Endothelial cell of umbilical vein (primary cell): ENCODE results near the gene RBM45. TPM values are rescaled to one million over a fixed set of nuclear protein-coding genes. Genes with fewer than 3 reads are reported as not detected.

Experiments
- BruUV-seq: library from RNA; stranded (reverse); fragments of 400-500 nt; replicated peaks from 2 replicates; lab custom pipeline; 2021; lab: Mats Ljungman, UMichigan
- CTCF ChIA-PET: fragments of 300-600, 350-600 bp; sonication (Branson Sonifier 250); formaldehyde crosslinking; loops from one replicate; lab custom pipeline; 2021; ENCODE audit warnings: antibody characterized with exemption, inconsistent platforms; lab: Charles Lee
- POLR2A ChIA-PET: fragments of 300-600, 350-600 bp; sonication (Branson Sonifier 250); formaldehyde crosslinking; loops from one replicate; lab custom pipeline; 2021; ENCODE audit warnings: antibody characterized with exemption, inconsistent platforms; lab: Charles Lee
- DNase-seq: peaks from one replicate; pipeline ENCODE4 v3.0.0-alpha.2; 2011; ENCODE audit warnings: low read depth, low spot score
- FAIRE-seq: peaks from 2 replicates; lab custom pipeline; 2011; peaks lifted over from hg19 to GRCh38; lab: Jason Lieb, UNC
- H2AFZ ChIP-seq: 2 replicates; pipeline ENCODE4 v1.6.0; 2012; ENCODE audit warnings: low read depth, low read length, control low read depth, inconsistent platforms
- H3K27ac ChIP-seq: 2 replicates; pipeline ENCODE4 v1.5.1; 2011; ENCODE audit warnings: low read depth, mild to moderate bottlenecking, control low read depth, low read length, moderate library complexity; ENCODE audit not compliant: insufficient read depth
- H3K27me3 ChIP-seq, 2 experiments: 2 replicates each; pipeline versions ENCODE4 v1.6.0 to v1.6.1; 2011; ENCODE audit warnings: low read length in 2 of 2, mixed read lengths in 1 of 2; ENCODE audit not compliant: control insufficient read depth in 2 of 2, insufficient read depth in 2 of 2
- H3K36me3 ChIP-seq, 2 experiments: 2 replicates in 1 of 2; 3 replicates in 1 of 2; pipeline ENCODE4 v1.5.1; 2011; ENCODE audit warnings: low read length in 2 of 2, mild to moderate bottlenecking in 1 of 2, moderate library complexity in 1 of 2; ENCODE audit not compliant: control insufficient read depth in 2 of 2, insufficient read depth in 2 of 2; ENCODE audit errors: extremely low read depth in 1 of 2
- H3K4me1 ChIP-seq: 3 replicates; pipeline ENCODE4 v1.5.1; 2011; ENCODE audit warnings: mild to moderate bottlenecking, low read length; ENCODE audit not compliant: control insufficient read depth, insufficient read depth; ENCODE audit errors: extremely low read depth
- H3K4me2 ChIP-seq: 2 replicates; pipeline ENCODE4 v1.6.1; 2011; ENCODE audit warnings: low read length, control low read depth, mixed read lengths; ENCODE audit not compliant: insufficient read depth
- H3K4me3 ChIP-seq, 3 experiments: fragments of 200-600 bp in 1 of 3; sonication (generic), shearing (Covaris generic) in 1 of 3; replicated peaks in 1 of 3; 2 replicates each; pipeline ENCODE4 v1.5.1; 2011 to 2016; ENCODE audit warnings: control low read depth in 3 of 3, low read length in 3 of 3, mild to moderate bottlenecking in 2 of 3, inconsistent platforms in 1 of 3, low read depth in 1 of 3, moderate library complexity in 1 of 3; ENCODE audit not compliant: insufficient read depth in 1 of 3
- H3K79me2 ChIP-seq: 2 replicates; pipeline ENCODE4 v1.6.0; 2012; ENCODE audit warnings: low read length, inconsistent platforms; ENCODE audit not compliant: control insufficient read depth, insufficient read depth
- H3K9ac ChIP-seq: replicated peaks from 2 replicates; pipeline ENCODE3; 2011; ENCODE audit warnings: low read length, control low read depth; ENCODE audit not compliant: insufficient read depth; ENCODE audit errors: extremely low read depth
- H3K9me1 ChIP-seq: replicated peaks from 3 replicates; pipeline ENCODE4 v1.6.0; 2011; ENCODE audit warnings: mild to moderate bottlenecking, low read length; ENCODE audit not compliant: control insufficient read depth, insufficient read depth; ENCODE audit errors: extremely low read depth
- H3K9me3 ChIP-seq: replicated peaks from 2 replicates; pipeline ENCODE4 v1.5.1; 2012; ENCODE audit warnings: low read length, inconsistent platforms; ENCODE audit not compliant: control insufficient read depth, insufficient read depth
- H4K20me1 ChIP-seq: replicated peaks from 2 replicates; pipeline ENCODE3; 2011; ENCODE audit warnings: mild to moderate bottlenecking, low read length; ENCODE audit not compliant: control insufficient read depth, insufficient read depth; ENCODE audit errors: extremely low read depth
- EZH2 ChIP-seq: IDR thresholded peaks from 2 replicates; pipeline ENCODE4 v1.6.1; 2012; ENCODE audit warnings: borderline replicate concordance, low read depth, mild to moderate bottlenecking, moderate library complexity, low read length, inconsistent platforms; ENCODE audit not compliant: severe bottlenecking
- FOS ChIP-seq: IDR thresholded peaks from 2 replicates; pipeline ENCODE4 v1.6.1; 2011; ENCODE audit warnings: mild to moderate bottlenecking, low read length, moderate library complexity, borderline replicate concordance; ENCODE audit not compliant: insufficient read depth
- GATA2 ChIP-seq: IDR thresholded peaks from 2 replicates; pipeline ENCODE4 v1.7.0; 2011; ENCODE audit warnings: low read depth, mild to moderate bottlenecking, moderate library complexity, mixed read lengths, low read length; ENCODE audit not compliant: insufficient read length, insufficient read depth
- JUN ChIP-seq: IDR thresholded peaks from 2 replicates; pipeline ENCODE4 v1.6.1; 2011; ENCODE audit warnings: borderline replicate concordance, low read depth; ENCODE audit not compliant: insufficient read length, insufficient read depth
- MAX ChIP-seq: IDR thresholded peaks from 2 replicates; pipeline ENCODE4 v1.6.1; 2011; ENCODE audit not compliant: insufficient read depth, insufficient read length
- MYC ChIP-seq: IDR thresholded peaks from one replicate; pipeline ENCODE4 v1.6.1; 2011; ENCODE audit warnings: mild to moderate bottlenecking, low read depth, low read length
- POLR2A ChIP-seq: IDR thresholded peaks from 2 replicates; pipeline ENCODE4 v1.6.1; 2012; ENCODE audit warnings: low read depth, mild to moderate bottlenecking, control low read depth, low read length
- POLR2AphosphoS5 ChIP-seq: IDR thresholded peaks from 2 replicates; pipeline ENCODE4 v1.6.1; 2012; ENCODE audit warnings: low read depth, mild to moderate bottlenecking, control low read depth, low read length, moderate library complexity; ENCODE audit not compliant: insufficient read depth
- dilution Hi-C: fragments of 300-500 bp; cut with MboI; formaldehyde crosslinking; loops from one replicate; pipeline ENCODE4 v1.15.0; 2019; ENCODE audit warnings: low sequenced_read_pairs; ENCODE audit not compliant: extremely low pct_ligation_motif_present
- intact Hi-C: fragments of 100-400 bp; cut with micrococcal nuclease; formaldehyde crosslinking; loops from one replicate; pipeline ENCODE4 v1.10.0; 2022
- polyA plus RNA-seq, 4 experiments: library from polyadenylated mRNA; depleted of rRNA in 3 of 4; stranded (reverse) in 3 of 4; unstranded in 1 of 4; fragments of >200 nt; gene quantifications; 2 replicates each; pipeline versions ENCODE4 v1.2.1 to v1.2.3, GENCODE V29; 2011 to 2012; ENCODE audit warnings: missing spikeins in 1 of 4
- total RNA-seq: library from RNA; stranded (reverse); gene quantifications from 2 replicates; pipeline ENCODE4 v1.2.3, GENCODE V29; 2021
- TF ChIP-seq, protein P1 (sequence below), 2 donors: IDR thresholded peaks; 1 replicate in 1 of 2; 2 replicates in 1 of 2; pipeline ENCODE4 v1.5.1; 2011; ENCODE audit warnings: low read length in 2 of 2, mild to moderate bottlenecking in 2 of 2, moderate library complexity in 2 of 2, control low read depth in 1 of 2, inconsistent platforms in 1 of 2, low read depth in 1 of 2; ENCODE audit not compliant: insufficient read depth in 1 of 2; ENCODE audit errors: extremely low read depth in 1 of 2

RBM45 gene
- total and polyA plus RNA-seq, 2 donors (not counting 3 experiments of a cell fraction or from before 2014, with no cell fraction given), result 6.8 to 12.4 TPM

GRCh38 chr2:178111743-178112142 is 494 bp upstream of the RBM45 start:
- Histone ChIP-seq H3K9ac (no peak overlapping the region), H3K4me3 (no peak overlapping the region), H3K4me2 (no peak overlapping the region), H3K9me3 (no peaks in the 10 kb centered on the region), H3K27me3 (no peaks in the 10 kb centered on the region), H3K4me1 (peaks cover 6% of the 10 kb centered on the region), H3K36me3 (no peaks in the 10 kb centered on the region), H3K79me2 (peaks cover 3% of the 10 kb centered on the region), H3K27ac (no peak overlapping the region), H4K20me1 (no peaks in the 10 kb centered on the region), H2AFZ (no peak overlapping the region), H3K9me1 (no peaks in the 10 kb centered on the region)
- ChIA-PET CTCF (interaction anchor here (0.7 to 3.5 kb wide), 25 partner anchors 8 to 589 kb away, joined by 3 to 59 read pairs (median 4); no protein-coding TSS in a partner anchor), POLR2A (interaction anchor here (1.3 kb wide), 1 partner anchor 302 kb away, joined by 5 read pairs; no protein-coding TSS in a partner anchor)
- intact Hi-C loops, result loop anchor here (1.0 to 5.0 kb wide), 11 partner anchors 39 to 996 kb away; partner anchors contain the start of genes FKBP7, PDE11A, PJVK and PRKRA
- BruUV-seq, result no TSS peak
- DNase-seq (no peak), FAIRE-seq (no peak)
- dilution Hi-C loops, result no loop called here
- TF ChIP-seq FOS (no peak), GATA2 (no peak), EZH2 (no peak)

DNA sequence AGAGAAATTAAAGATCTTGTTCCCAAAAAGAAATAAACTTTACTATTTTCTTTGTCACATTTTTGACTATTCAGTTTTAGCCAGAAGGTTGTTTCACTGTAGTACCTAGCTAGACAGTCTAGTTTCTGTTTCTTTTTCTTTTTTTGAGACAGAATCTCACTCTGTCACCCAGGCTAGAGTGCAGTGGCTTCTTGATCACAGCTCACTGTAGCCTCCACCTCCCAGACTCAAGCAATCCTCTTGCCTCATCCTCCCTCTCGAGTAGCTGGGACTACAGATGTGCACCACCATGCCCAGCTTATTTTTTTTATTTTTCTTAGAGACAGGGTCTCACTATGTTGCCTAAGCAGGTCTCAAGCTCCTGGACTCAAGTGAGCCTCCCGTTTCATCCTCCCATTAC is 2.2 kb downstream of the RBM45 start:
- ChIA-PET POLR2A (no interaction called here), CTCF (interaction anchor here (0.7 to 1.4 kb wide), 5 partner anchors 9 to 305 kb away, joined by 3 to 6 read pairs (median 4); no protein-coding TSS in a partner anchor)
- no peak for FAIRE-seq

More for the DNA sequence above, 2.2 kb downstream of the RBM45 start:
- dilution Hi-C loops, result no loop called here
- Histone ChIP-seq H3K9me1 (no peaks in the 10 kb centered on the region), H3K4me1 (peaks cover 6% of the 10 kb centered on the region), H3K4me2 (no peak overlapping the region), H3K9me3 (no peaks in the 10 kb centered on the region), H2AFZ (no peak overlapping the region), H3K79me2 (peaks cover 3% of the 10 kb centered on the region), H3K36me3 (no peaks in the 10 kb centered on the region), H3K9ac (no peak overlapping the region), H3K4me3 (no peak overlapping the region), H4K20me1 (no peaks in the 10 kb centered on the region), H3K27ac (no peak overlapping the region), H3K27me3 (no peaks in the 10 kb centered on the region)
- no TSS peak for BruUV-seq
- TF ChIP-seq GATA2 (no peak), MYC (no peak), JUN (no peak), EZH2 (no peak), POLR2A (no peak), FOS (no peak), POLR2AphosphoS5 (no peak), MAX (no peak)
- TF ChIP-seq, protein P1, sequence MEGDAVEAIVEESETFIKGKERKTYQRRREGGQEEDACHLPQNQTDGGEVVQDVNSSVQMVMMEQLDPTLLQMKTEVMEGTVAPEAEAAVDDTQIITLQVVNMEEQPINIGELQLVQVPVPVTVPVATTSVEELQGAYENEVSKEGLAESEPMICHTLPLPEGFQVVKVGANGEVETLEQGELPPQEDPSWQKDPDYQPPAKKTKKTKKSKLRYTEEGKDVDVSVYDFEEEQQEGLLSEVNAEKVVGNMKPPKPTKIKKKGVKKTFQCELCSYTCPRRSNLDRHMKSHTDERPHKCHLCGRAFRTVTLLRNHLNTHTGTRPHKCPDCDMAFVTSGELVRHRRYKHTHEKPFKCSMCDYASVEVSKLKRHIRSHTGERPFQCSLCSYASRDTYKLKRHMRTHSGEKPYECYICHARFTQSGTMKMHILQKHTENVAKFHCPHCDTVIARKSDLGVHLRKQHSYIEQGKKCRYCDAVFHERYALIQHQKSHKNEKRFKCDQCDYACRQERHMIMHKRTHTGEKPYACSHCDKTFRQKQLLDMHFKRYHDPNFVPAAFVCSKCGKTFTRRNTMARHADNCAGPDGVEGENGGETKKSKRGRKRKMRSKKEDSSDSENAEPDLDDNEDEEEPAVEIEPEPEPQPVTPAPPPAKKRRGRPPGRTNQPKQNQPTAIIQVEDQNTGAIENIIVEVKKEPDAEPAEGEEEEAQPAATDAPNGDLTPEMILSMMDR (IDR thresholded peaks at IDR 0.05; ENCODE audit: extremely low read depth in 1 of 2, insufficient read depth in 1 of 2, low read depth in 1 of 2, low read length in 2 of 2), result no peak
- intact Hi-C loops, result loop anchor here (5.0 kb wide), 3 partner anchors 183 to 993 kb away; no protein-coding TSS in a partner anchor
- no peak for DNase-seq
